Kidney epithelial cell (primary cell): ENCODE measurements around the gene TULP3. TPM values are rescaled to one million over a fixed set of nuclear protein-coding genes. Genes with fewer than 3 reads are reported as not detected.
"Not testable (repeated sequence)": the region's sequence is repeated elsewhere in the genome, so short reads cannot be mapped to it uniquely, and the experiment has no call there.

Experiments
- DNase-seq: peaks from one replicate; pipeline ENCODE4 v3.0.0-alpha.2; 2010; ENCODE audit warnings: low read depth
- H3K27me3 ChIP-seq: 2 replicates; pipeline ENCODE4 v1.6.0; 2011; ENCODE audit warnings: low read length; ENCODE audit not compliant: control insufficient read depth, insufficient read depth
- H3K36me3 ChIP-seq: 2 replicates; pipeline ENCODE4 v1.5.1; 2011; ENCODE audit warnings: low read length; ENCODE audit not compliant: control insufficient read depth, insufficient read depth
- H3K4me3 ChIP-seq: 2 replicates; pipeline ENCODE4 v1.5.1; 2011; ENCODE audit warnings: low read depth, mild to moderate bottlenecking, control low read depth, low read length
- total RNA-seq: library from RNA; depleted of rRNA; stranded (reverse); fragments of >200 nt; gene quantifications from 2 replicates; pipeline ENCODE4 v1.2.3, GENCODE V29; 2015
- TF ChIP-seq, protein P1 (sequence below): IDR thresholded peaks from 2 replicates; pipeline ENCODE4 v1.5.1; 2011; ENCODE audit warnings: mild to moderate bottlenecking, moderate library complexity, low read length, control low read depth, inconsistent platforms; ENCODE audit not compliant: insufficient read depth, poor library complexity, severe bottlenecking

Gene TULP3
- total RNA-seq, 1 donor from 2014 or later = 19.1 TPM

DNA sequence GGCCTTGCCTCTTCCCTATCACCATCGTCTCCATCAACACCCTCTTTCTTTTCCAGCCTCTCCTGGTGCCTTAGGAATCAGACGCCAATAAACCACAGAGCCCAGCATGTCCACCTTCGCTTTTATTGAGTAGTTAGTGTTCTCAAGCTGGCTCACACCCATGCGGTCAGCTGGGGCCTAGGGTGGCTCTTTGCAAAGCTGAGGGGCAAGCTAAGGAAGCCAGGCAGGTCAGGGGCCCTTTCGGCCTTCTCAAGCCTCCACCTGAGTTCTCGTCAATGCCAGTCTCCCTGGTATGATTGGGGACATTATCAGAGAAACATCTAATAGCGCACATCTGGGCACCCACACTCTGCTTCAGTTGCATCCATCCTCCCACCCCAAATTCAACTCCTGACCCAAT is 33.1 kb upstream of the TULP3 start:
- no peak for DNase-seq
- TF ChIP-seq, protein P1, sequence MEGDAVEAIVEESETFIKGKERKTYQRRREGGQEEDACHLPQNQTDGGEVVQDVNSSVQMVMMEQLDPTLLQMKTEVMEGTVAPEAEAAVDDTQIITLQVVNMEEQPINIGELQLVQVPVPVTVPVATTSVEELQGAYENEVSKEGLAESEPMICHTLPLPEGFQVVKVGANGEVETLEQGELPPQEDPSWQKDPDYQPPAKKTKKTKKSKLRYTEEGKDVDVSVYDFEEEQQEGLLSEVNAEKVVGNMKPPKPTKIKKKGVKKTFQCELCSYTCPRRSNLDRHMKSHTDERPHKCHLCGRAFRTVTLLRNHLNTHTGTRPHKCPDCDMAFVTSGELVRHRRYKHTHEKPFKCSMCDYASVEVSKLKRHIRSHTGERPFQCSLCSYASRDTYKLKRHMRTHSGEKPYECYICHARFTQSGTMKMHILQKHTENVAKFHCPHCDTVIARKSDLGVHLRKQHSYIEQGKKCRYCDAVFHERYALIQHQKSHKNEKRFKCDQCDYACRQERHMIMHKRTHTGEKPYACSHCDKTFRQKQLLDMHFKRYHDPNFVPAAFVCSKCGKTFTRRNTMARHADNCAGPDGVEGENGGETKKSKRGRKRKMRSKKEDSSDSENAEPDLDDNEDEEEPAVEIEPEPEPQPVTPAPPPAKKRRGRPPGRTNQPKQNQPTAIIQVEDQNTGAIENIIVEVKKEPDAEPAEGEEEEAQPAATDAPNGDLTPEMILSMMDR = no peak
- Histone ChIP-seq H3K27me3 (no peaks in the 10 kb centered on the region), H3K36me3 (peaks cover 1% of the 10 kb centered on the region), H3K4me3 (no peak overlapping the region)

DNA sequence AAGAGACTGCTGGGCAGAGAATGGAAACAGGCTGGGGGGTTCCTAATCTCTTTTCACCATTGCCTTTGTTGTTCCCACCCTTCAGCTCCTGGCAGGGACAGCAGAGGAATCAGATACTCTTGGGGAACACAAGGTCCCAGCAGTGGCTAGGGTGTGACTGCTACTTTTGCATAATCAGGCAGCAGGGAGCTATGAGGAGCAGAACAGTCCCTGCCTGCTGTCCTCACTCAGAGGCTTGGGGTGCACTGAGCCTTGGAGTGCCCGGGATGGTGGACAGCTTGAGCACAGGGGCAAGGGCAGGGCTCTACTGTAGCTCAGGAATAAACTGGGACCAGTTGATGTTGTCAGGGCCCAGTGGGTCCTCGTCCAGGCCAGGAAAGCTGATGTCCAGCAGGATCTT is 32.4 kb upstream of the TULP3 start:
- TF ChIP-seq, protein P1 = no peak
- no peaks in the 10 kb centered on the region for H3K27me3 ChIP-seq
- no peak overlapping the region for H3K4me3 ChIP-seq
- peaks cover 1% of the 10 kb centered on the region for H3K36me3 ChIP-seq
- no peak for DNase-seq

DNA sequence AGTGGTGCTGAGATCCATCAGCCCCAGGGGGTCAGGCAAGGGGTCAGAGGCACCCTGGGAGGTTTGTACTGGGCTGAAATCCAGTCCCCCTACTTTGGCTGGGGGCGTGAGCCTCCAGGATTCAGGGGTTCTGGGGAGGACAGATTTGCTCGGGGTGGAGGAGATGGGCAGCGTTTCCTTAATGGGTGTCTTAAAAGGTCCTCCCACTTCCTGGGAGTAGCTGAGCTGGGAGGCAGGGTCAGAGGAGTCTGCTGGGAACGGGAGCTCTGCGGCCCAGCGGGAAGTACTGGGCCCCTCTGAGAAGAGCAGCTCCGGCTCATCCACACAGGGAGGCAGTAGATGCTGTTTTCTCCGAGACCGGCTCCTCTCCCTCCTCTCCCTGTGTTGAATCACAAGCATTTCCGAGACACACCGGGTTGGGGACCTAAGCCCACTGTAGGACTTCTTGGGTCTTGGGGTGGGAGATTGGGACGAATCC is 31.7 kb upstream of the TULP3 start:
- TF ChIP-seq, protein P1 = no peak
- H3K4me3 ChIP-seq = no peak overlapping the region
- H3K27me3 ChIP-seq = no peaks in the 10 kb centered on the region
- DNase-seq = no peak
- H3K36me3 ChIP-seq = peaks cover 1% of the 10 kb centered on the region

DNA sequence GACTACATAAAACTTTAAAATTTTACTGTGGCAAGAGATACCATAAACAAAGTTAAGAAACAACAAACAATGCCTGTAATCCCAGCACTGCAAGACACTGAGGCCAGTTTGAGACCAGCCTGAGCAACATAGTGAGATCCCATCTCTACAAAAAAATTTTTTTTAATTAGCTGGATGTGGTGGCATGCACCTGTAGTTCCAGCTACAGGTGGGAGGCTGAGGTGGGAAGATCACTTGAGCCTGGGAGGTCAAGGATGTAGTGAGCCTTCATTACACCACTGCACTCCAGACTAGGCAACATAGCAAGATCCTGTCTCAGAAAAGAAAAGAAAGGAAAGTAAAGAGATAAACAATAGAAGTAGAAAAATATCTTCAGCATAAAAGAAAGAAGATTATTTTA is 30.5 kb upstream of the TULP3 start:
- no peak for DNase-seq
- H3K36me3 ChIP-seq = peaks cover 1% of the 10 kb centered on the region
- TF ChIP-seq, protein P1 = no peak
- H3K27me3 ChIP-seq = no peaks in the 10 kb centered on the region
- H3K4me3 ChIP-seq = no peak overlapping the region

DNA sequence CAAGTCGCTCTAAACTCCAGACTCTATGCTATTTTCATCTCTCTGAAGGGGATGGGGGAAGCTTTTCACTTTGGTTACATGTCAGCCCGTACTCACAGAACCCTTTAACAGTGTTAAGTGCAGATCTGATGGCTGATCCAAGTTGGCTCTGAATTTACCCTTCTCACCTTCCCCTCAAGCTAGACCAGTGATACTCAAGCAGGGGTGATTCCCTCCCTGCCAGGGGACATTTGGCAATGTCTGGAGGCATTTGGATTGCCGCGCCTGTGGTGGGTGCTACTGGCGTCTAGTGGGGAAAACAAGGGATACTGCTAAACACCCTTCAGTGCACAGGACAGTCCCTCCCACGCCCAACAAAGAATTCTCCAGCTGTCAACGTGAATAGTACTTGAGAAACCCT is 27.8 kb upstream of the TULP3 start:
- DNase-seq = no peak
- Histone ChIP-seq H3K36me3 (peaks cover 1% of the 10 kb centered on the region), H3K27me3 (no peaks in the 10 kb centered on the region), H3K4me3 (no peak overlapping the region)
- TF ChIP-seq, protein P1 = no peak

DNA sequence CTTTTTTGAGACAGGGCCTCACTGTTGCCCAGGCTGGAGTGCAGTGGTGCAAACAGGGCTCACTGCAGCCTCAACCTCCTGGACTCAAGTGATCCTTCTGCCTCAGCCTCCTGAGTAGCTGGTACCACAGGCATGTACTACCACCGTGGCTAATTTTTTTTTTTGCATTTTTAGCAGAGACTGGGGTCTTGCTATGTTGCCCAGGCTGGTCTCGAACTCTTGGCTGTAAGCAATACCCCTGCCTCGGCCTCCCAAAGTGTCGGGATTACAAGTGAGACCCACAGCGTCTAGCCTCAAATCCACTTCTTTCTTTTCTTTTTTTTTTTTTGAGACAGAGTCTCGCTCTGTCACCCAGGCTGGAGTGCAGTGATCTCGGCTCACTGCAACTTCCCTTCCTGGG is 27.3 kb upstream of the TULP3 start:
- not testable (repeated sequence) for H3K36me3 ChIP-seq, H3K27me3 ChIP-seq, H3K4me3 ChIP-seq, DNase-seq
